ENCODE measurements around the gene MTERF4. TPM values are rescaled to one million over a fixed set of nuclear protein-coding genes. Genes with fewer than 3 reads are reported as not detected.

MTERF4 gene
- total RNA-seq, 1 experiment from 2014 or later: 30.0 TPM

GRCh38 chr2:241070361-241070760 lies 31.7 kb downstream of the MTERF4 start:
- Histone ChIP-seq H3K4me1 (replicated peaks) (peaks cover 36% of the 10 kb centered on the region), H3K4me3 (no peak overlapping the region), H3K27ac (no peak overlapping the region), H3K36me3 (peaks cover 56% of the 10 kb centered on the region), H3K27me3 (replicated peaks) (no peaks in the 10 kb centered on the region), H3K9me3 (replicated peaks) (no peaks in the 10 kb centered on the region)
- DNase-seq (ENCODE audit: low read depth in 1 of 2, low spot score in 2 of 2): no peak

GRCh38 chr2:241069821-241070281 lies 32.2 kb downstream of the MTERF4 start:
- Histone ChIP-seq H3K4me1 (replicated peaks) (peaks cover 36% of the 10 kb centered on the region), H3K36me3 (peaks cover 51% of the 10 kb centered on the region), H3K9me3 (replicated peaks) (no peaks in the 10 kb centered on the region), H3K27ac (no peak overlapping the region), H3K4me3 (no peak overlapping the region), H3K27me3 (replicated peaks) (no peaks in the 10 kb centered on the region)
- DNase-seq (ENCODE audit: low read depth in 1 of 2, low spot score in 2 of 2): no peak

- Histone ChIP-seq H3K4me3 (no peak overlapping the region), H3K4me1 (replicated peaks) (peaks cover 37% of the 10 kb centered on the region), H3K36me3 (peaks cover 44% of the 10 kb centered on the region), H3K27me3 (replicated peaks) (no peaks in the 10 kb centered on the region), H3K27ac (no peak overlapping the region), H3K9me3 (replicated peaks) (no peaks in the 10 kb centered on the region)
- no peak for DNase-seq (ENCODE audit: low read depth in 1 of 2, low spot score in 2 of 2)
These were observed 32.9 kb downstream of the MTERF4 start for GRCh38 chr2:241068942-241069810.

- H3K36me3 ChIP-seq: peaks cover 39% of the 10 kb centered on the region
- no peak overlapping the region for H3K4me3 ChIP-seq
- no peaks in the 10 kb centered on the region for H3K27me3 ChIP-seq (replicated peaks)
- no peaks in the 10 kb centered on the region for H3K9me3 ChIP-seq (replicated peaks)
- no peak overlapping the region for H3K27ac ChIP-seq
- DNase-seq (ENCODE audit: low read depth in 1 of 2, low spot score in 2 of 2): no peak
- H3K4me1 ChIP-seq (replicated peaks): peaks cover 34% of the 10 kb centered on the region
These were observed 33.7 kb downstream of the MTERF4 start for GRCh38 chr2:241068136-241068941.

- no peak overlapping the region for H3K27ac ChIP-seq
- no peaks in the 10 kb centered on the region for H3K9me3 ChIP-seq (replicated peaks)
- H3K4me3 ChIP-seq: no peak overlapping the region
- H3K27me3 ChIP-seq (replicated peaks): no peaks in the 10 kb centered on the region
- no peak for DNase-seq (ENCODE audit: low read depth in 1 of 2, low spot score in 2 of 2)
- H3K4me1 ChIP-seq (replicated peaks): peaks cover 34% of the 10 kb centered on the region
- peaks cover 35% of the 10 kb centered on the region for H3K36me3 ChIP-seq
These were observed 34.5 kb downstream of the MTERF4 start for GRCh38 chr2:241067501-241068135.

GRCh38 chr2:241066893-241067341 lies 35.2 kb downstream of the MTERF4 start:
- DNase-seq (ENCODE audit: low read depth in 1 of 2, low spot score in 2 of 2): peak in 1 of 2 experiments; percentile 47
- no peaks in the 10 kb centered on the region for H3K27me3 ChIP-seq (replicated peaks)
- peaks cover 30% of the 10 kb centered on the region for H3K4me1 ChIP-seq (replicated peaks)
- H3K9me3 ChIP-seq (replicated peaks): no peaks in the 10 kb centered on the region
- no peak overlapping the region for H3K4me3 ChIP-seq
- peaks cover 28% of the 10 kb centered on the region for H3K36me3 ChIP-seq
- H3K27ac ChIP-seq: no peak overlapping the region

- no peak overlapping the region for H3K27ac ChIP-seq
These were observed 35.8 kb downstream of the MTERF4 start for GRCh38 chr2:241066171-241066892.

GRCh38 chr2:241065355-241065803 lies 36.7 kb downstream of the MTERF4 start:
- no peaks in the 10 kb centered on the region for H3K27me3 ChIP-seq (replicated peaks)
- DNase-seq (ENCODE audit: low read depth in 1 of 2, low spot score in 2 of 2): no peak
- peaks cover 22% of the 10 kb centered on the region for H3K4me1 ChIP-seq (replicated peaks)
- no peaks in the 10 kb centered on the region for H3K9me3 ChIP-seq (replicated peaks)
- no peak overlapping the region for H3K27ac ChIP-seq
- peaks cover 20% of the 10 kb centered on the region for H3K36me3 ChIP-seq
- no peak overlapping the region for H3K4me3 ChIP-seq

More at GRCh38 chr2:241066171-241066892, 35.8 kb downstream of the MTERF4 start:
- H3K4me1 ChIP-seq (replicated peaks): peaks cover 26% of the 10 kb centered on the region
- DNase-seq (ENCODE audit: low read depth in 1 of 2, low spot score in 2 of 2): no peak
- H3K27me3 ChIP-seq (replicated peaks): no peaks in the 10 kb centered on the region
- peaks cover 25% of the 10 kb centered on the region for H3K36me3 ChIP-seq
- H3K9me3 ChIP-seq (replicated peaks): no peaks in the 10 kb centered on the region
- no peak overlapping the region for H3K4me3 ChIP-seq

GRCh38 chr2:241064802-241065354 lies 37.2 kb downstream of the MTERF4 start:
- no peak for DNase-seq (ENCODE audit: low read depth in 1 of 2, low spot score in 2 of 2)
- Histone ChIP-seq H3K4me1 (replicated peaks) (peaks cover 22% of the 10 kb centered on the region), H3K9me3 (replicated peaks) (no peaks in the 10 kb centered on the region), H3K4me3 (no peak overlapping the region), H3K27ac (no peak overlapping the region), H3K36me3 (peaks cover 18% of the 10 kb centered on the region), H3K27me3 (replicated peaks) (no peaks in the 10 kb centered on the region)

- H3K27ac ChIP-seq: no peak overlapping the region
- no peaks in the 10 kb centered on the region for H3K9me3 ChIP-seq (replicated peaks)
- DNase-seq (ENCODE audit: low read depth in 1 of 2, low spot score in 2 of 2): peak in 1 of 2 experiments; percentile 51
- no peaks in the 10 kb centered on the region for H3K27me3 ChIP-seq (replicated peaks)
- peaks cover 15% of the 10 kb centered on the region for H3K36me3 ChIP-seq
- no peak overlapping the region for H3K4me3 ChIP-seq
- H3K4me1 ChIP-seq (replicated peaks): peaks cover 22% of the 10 kb centered on the region
These were observed 37.9 kb downstream of the MTERF4 start for GRCh38 chr2:241064008-241064801.

- Histone ChIP-seq H3K36me3 (peaks cover 11% of the 10 kb centered on the region), H3K4me3 (no peak overlapping the region), H3K4me1 (replicated peaks) (peaks cover 22% of the 10 kb centered on the region), H3K27ac (no peak overlapping the region), H3K27me3 (replicated peaks) (no peaks in the 10 kb centered on the region), H3K9me3 (replicated peaks) (no peaks in the 10 kb centered on the region)
- peak in 1 of 2 experiments; percentile 45 for DNase-seq (ENCODE audit: low read depth in 1 of 2, low spot score in 2 of 2)
These were observed 38.5 kb downstream of the MTERF4 start for GRCh38 chr2:241063587-241063986.

- peaks cover 9% of the 10 kb centered on the region for H3K36me3 ChIP-seq
- H3K9me3 ChIP-seq (replicated peaks): no peaks in the 10 kb centered on the region
These were observed 39.0 kb downstream of the MTERF4 start for GRCh38 chr2:241063093-241063551.

More at GRCh38 chr2:241063093-241063551, 39.0 kb downstream of the MTERF4 start:
- Histone ChIP-seq H3K4me3 (no peak overlapping the region), H3K27me3 (replicated peaks) (no peaks in the 10 kb centered on the region), H3K27ac (no peak overlapping the region), H3K4me1 (replicated peaks) (peaks cover 22% of the 10 kb centered on the region)
- DNase-seq (ENCODE audit: low read depth in 1 of 2, low spot score in 2 of 2): peak in 1 of 2 experiments; percentile 33
